Urothelium cell line (cell line): ENCODE data around the gene CEP72.
"Not testable (repeated sequence)": the region's sequence is repeated elsewhere in the genome, so short reads cannot be mapped to it uniquely, and the experiment has no call there.

Experiments used
- DNase-seq: peaks from one replicate; pipeline ENCODE4 v3.0.0; 2011; ENCODE audit warnings: low spot score, mixed read lengths
- FAIRE-seq: peaks from 2 replicates; lab custom pipeline; 2011; peaks lifted over from hg19 to GRCh38; lab: Jason Lieb, UNC

CEP72 gene

DNA sequence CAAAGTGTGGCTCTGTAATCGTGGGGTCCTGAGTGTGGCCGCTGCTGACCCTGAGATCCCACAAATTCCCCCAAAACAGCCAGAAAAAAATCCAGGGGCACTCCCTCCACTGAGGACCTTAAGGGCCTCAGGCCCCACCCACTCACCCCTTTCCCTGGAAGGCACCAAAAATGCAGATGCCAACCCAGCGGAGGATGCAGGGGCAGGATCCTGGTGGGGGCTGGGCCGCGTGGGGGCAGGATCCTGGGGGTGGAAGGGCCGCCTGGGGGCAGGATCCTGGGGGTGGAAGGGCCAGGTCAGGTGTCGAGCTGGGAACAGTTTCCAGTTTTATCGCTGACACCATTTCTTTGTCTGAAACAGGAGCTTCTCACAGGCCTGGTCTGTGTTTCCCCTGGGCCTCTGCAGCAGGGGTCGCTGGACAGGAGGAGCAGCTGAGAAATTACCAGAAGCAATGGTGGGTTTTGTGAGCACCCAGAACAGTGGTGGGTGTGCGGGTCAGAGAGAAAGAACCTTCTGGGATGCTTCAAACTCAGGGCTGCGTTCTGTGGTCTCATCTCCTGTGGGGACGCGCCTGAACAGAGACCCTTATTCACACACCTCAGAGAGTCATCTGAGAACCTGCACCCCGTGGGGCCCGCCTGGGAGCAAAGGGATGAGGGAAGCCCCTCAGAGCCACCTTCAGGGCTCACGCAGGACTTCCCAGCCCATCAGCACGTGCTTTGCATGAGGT is 67.2 kb downstream of the CEP72 start:
- peak; percentile 62 for FAIRE-seq
- not testable (repeated sequence) for DNase-seq

DNA sequence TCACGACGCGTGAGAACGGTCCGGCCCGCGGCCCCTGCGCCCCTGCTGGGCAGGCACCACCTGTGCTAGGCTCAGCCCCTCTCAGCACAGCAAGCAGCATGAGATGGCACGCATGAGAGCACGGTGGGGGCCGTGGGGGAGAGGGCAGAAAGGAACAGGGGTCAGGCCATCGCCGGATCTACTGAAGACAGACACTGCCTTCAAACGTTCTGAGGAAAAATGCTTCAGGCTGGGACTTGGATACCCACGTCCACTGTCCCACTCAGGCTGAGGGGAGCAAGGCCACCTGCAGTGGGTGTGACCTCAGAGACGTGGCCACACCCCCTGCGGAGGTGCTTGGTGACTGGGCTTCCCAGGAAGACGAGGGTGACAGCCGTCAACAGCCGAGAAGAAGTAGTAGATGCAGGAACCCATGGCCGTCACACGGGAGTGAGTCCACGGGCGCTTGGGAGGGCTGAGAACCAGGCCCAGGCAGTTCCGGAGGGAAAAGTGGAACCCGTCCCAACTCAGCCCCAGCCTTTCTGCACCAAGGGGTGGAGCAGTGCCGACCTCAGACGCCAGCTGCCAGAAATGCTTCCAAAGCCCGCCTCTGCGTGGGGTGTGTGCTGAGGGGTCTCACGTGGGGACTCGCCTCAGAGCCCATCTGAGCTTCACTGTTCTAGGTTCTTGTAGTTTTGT is 68.1 kb downstream of the CEP72 start:
- peak; percentile 97 for FAIRE-seq
- not testable (repeated sequence) for DNase-seq

DNA sequence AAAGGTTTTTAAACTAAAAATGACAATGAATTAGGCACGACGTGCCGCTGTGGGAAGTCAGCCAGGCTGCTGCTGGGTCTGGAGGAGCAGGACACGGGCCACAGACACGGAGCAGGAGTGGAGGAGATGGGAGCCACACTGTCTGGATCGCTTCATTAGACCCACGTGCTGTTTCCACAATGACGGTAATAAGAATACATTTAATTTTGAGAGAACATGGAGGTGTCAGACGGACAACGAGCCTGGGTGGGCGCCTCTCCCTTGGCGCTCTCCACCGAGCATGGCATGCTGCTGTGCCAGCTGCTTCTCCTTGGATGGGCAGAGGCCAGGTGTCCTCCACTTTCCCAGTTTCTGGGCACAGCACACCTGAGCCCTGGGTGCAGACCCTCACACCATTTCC is 68.7 kb downstream of the CEP72 start:
- peak; percentile 91 for FAIRE-seq
- DNase-seq = not testable (repeated sequence)

DNA sequence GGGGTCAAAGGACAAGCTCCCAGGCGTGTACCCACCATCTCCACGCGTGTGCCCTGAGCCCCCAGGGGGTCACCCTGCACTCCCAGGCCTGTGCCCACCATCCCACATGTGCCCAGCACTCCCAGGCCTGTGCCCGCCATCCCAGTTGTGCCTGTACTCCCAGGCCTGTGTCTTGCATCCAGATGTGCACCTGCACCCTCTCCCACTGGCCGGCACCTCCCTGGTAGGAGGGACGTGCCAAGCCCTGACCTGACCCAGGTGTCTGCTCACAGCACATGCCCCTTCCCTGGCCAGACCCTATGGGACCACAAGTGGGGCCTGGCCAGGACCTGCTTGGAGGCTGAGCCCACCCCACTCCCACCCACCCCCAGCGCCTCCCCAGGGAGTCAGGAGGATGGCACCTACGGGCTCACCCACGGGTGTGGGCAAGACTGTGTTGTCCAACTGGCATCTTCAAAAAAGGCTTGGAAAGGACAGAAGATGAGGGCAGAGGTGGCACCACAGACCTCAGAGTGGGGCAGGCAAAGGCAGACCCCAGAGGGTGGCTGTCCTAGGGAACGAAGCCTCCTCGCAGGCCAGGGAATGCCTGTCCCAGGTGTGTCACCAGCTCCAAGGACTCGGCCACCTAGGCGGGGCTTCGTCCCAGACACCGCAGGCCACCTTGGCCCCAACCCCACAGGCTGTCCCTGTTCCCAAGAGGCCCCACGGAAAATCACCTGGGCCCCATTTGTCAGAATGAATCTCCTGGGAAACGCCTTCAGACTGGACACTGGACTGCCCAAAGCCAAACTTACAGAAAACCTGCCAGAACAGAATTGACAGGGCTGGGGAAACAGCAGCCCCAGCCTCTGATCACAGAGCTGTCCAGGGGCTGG is 69.4 kb downstream of the CEP72 start:
- not testable (repeated sequence) for DNase-seq
- peak; percentile 68 for FAIRE-seq

DNA sequence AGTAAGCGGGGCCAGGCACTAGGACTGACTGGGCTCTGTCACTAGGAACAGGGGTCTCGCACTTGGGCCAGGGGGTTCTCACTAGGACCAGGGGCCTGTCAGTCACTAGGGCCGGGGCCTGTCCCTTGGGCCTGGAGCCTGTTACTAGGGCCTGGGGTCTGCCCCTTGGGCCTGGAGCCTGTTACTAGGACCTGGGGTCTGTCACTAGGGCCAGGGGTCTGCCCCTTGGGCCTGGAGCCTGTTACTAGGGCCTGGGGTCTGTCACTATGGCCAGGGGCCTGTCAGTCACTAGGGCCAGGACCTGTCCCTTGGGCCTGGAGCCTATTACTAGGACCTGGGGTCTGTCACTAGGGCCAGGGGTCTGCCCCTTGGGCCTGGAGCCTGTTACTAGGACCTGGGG is 70.1 kb downstream of the CEP72 start:
- FAIRE-seq = not testable (repeated sequence)

DNA sequence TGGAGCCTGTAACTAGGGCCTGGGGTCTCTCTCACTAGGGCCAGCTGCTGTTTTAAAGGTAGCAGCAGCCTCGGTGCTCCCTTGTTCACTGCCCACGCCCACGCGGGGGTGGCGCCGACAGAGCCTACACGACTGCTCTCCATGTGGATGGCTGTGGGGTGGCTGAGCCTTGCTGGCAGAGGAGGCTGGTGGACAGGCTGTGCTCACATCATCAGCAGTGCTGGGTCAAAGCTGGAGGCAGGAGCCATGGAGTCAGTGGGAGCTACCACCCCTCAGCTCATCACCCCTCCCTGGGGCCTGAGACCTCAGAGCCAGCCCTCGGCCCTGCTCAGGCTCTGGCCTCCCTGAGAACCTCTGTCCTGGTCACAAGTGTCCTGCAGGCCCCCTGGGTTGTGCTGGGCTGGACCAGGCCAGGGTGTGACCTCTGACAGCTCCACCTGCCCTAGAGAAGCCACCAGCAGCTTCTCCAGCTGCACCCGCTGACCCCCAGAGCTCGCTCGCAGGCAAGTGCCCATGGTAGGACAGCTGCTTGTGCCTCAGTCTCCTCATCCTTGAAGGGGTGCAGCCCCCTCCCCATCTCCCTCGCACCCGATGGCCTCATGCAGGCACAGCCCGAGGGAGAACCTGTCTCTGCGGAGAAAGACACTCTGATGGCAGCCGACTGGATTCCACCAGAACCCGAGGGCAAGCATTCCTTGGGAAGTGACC is 70.7 kb downstream of the CEP72 start:
- peak; percentile 91 for FAIRE-seq

More for the DNA sequence above, 70.1 kb downstream of the CEP72 start:
- DNase-seq = not testable (repeated sequence)

DNA sequence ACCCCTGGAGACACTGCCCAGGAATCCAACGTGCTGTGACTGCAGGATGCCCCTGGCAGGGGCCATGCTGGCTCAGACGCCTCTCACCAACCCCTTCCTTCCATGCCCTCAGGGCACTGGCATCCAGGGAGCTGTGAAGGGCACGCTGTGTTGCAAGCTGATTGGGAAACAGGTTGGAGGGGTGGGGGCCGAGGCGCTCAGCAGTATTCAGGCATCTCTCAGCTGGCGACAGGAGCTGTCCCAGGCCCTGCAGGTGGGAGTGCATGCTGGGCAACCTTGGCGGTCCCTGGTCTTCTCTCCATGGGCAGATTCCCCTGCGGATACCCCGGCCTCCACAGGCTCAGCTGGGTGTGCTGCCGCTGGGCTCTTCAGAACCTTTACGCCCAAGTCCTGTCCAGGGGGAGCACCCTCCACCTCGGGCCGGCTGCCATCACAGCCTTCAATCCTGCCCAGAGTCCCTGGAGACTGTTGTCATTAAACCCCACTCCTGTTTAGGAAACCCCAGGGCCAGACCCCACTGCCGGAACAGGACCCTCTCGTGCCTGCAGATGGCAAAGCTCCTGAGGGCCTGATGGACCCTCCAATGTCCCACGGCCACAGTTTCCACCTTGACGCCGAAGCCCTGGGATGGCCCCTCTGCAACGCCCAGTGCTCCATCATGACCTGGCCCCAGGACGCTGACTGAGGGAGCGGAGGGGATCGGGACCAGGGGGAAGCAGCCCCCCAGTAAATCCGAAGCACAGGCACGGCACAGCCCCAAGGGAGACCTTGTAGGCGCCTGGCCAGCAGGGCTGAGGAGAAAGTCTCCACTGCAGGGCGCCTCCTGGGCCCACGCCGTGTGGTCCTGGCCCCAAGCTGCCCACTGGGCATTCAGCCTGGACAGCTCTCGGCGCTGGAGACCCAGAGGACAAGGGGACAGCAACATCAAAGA is 71.7 kb downstream of the CEP72 start:
- DNase-seq = no peak
- FAIRE-seq = no peak

More for the DNA sequence above, 70.7 kb downstream of the CEP72 start:
- DNase-seq = not testable (repeated sequence)

DNA sequence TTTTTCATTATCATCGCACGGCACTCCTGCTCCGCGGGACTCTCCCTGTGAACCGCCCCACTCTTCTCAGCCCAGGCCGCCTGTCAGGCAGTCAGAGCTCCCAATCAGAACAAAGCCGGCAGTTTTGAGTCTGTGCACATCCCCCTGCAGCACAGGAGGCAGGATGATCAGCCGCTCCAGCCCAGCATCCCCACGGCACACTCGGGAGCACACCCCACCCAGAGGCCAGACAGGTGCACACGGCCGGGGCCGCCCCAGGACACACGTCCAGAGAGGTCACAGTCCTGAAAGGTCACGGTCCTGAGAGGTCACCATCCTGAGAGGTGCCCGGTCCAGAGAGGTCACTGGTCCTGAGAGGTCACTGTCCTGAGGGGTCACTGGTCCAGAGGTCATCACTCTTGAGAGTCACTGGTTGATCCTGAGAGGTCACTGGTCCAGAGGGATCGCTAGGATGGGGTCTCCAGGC is 72.6 kb downstream of the CEP72 start:
- FAIRE-seq = no peak

DNA sequence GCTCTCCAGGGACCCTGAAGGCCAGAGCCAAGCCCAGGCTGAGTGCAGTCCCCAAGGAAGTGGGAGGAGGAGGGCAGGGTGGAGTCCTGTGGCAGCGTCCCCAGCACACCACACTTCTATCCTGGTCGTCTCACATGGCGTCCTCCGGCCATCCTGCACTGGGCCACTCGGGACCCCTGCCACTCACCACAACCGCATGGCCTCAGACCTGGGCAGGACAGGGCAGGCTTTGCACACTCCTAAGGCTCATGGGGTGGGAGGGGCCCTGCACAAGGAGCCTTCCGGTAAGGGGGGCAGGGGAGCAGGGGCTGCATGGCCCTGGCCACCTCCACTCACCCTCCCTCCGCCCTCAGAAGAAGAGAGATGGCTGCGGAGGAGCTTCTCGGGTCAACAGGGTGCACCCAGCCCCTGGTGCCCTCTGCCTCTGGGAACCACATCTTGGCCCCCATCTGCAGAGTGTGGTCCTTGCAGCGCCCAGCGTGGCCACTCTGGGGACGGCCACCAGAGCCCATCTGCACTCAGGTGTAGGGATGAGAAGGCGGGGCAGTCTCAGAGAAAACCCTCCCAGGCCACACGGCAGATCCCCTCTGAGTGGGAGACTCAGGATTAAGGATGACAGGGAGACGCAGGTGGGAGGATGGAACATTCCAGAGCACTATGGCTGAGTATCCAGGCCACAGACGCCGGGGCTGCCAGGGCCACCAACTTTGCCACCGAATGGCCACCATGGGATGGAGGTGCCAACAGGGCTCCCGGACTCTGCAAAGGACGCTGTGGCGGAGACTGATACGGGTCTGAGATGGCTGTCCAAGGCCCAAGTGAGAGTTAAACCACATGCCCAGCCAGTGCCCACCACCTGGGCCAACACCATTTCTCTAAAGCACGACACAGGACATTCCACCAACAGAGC is 73.4 kb downstream of the CEP72 start:
- FAIRE-seq = peak; percentile 35

More for the DNA sequence above, 72.6 kb downstream of the CEP72 start:
- DNase-seq = no peak

DNA sequence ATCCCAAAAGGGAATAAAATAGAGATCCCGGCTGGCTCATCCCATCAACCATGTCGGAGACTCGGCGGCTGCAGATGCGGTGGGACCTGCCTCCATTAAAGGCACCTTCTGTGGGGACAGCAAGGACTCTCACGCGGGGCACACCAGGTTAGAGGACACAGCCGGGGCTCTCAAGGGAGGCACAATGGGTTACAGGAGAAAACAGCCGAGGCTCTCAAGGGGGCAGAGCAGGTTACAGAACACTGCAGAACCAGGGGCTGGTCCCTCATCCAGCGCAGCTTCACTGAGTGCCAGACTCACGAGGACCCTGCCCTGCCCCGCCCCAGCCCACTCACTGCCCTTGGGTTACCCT is 74.0 kb downstream of the CEP72 start:
- FAIRE-seq = peak; percentile 65
- DNase-seq = not testable (repeated sequence)

More for the DNA sequence above, 73.4 kb downstream of the CEP72 start:
- no peak for DNase-seq

DNA sequence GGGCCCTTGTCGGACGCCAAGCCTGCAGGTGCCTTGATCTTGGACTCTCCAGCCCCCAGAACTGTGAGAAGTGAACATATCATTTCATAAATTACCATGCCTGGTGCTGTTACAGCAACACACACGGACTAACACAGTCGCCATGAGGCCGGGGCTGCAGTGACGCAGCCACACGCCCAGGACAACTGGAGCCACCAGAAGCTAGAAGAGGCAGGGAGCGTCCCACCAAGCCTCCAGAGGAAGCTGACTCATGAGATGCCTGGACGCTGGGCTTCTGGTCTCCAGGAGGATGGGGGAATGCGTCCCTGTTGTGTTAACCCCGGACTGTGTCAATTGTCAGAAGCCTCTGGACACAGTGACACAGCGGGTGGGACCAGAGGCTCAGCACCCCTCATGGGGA is 74.8 kb downstream of the CEP72 start:
- not testable (repeated sequence) for DNase-seq
- FAIRE-seq = peak; percentile 5

DNA sequence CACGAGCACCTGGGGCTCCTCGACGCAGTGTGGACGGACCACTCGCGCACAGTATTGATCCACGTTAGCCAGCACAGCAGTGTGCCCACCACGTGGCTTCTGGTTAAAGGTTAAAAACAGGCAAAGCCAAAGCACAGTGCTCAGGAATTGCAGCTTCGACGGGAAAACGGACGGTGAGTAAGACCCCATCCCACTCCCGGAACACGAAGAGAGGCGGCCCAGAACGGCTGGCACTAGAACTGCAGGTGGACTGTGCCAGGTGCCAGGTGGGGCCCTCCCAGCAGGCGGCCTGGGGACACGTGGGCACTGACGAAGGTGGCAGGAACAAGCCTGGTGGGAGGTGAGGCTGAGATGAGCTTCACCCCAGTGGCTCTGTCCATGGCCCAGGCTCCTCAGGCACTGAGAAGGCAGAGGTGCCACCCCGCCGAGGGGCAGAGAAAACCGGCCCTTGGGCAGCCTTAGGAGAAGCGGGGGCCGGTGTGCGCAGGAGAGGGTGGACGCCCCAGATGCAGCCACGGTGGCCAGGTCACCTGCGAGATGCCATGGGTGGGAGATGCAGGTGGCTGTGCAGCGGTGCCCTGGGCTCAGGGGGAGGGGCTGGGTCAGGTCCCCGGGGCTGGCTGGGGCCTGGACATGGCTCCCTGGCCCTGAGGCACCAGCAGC is 76.3 kb downstream of the CEP72 start:
- DNase-seq, FAIRE-seq: not testable (repeated sequence)

DNA sequence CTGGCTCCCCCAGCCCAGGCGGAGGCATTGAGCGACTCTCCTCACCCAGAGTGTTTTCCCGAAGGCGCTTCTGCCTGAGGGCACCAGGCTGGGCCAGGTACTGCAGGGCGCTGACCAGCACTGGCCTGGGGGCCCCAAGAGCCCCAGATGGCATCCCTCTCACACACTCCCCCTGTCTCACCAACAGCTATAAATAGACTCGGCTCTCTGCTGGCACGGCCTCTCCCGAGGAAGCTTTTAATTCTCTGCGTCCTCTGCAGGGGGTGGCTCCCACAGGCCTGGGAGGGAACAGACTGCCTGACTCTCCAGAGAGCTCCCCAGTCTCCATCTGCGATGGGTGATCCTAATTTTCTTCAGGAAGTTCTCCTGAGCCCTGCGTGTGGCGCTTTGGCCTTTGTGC is 78.2 kb downstream of the CEP72 start:
- not testable (repeated sequence) for FAIRE-seq

DNA sequence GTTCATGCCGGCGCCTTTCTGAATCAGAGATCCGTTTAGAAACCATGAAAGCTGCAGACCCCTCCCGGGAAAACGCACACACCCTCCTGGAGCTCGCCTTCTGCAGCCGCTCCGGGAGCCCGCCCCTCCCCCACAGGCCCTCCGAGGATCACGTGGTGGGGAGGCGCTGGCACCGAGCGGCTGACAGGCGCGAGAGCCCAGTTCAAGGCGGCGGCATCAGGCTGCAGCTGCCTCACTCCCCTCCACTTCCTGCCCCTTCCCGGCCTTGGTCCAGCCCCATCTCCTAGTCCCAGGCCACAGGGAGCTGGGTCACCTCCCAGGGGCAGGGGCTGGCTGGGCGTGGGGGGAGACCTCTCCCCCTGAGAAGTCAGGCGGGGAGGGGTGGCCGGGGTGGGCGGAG is 78.9 kb downstream of the CEP72 start:
- DNase-seq = not testable (repeated sequence)
- peak; percentile 98 for FAIRE-seq

More for the DNA sequence above, 78.2 kb downstream of the CEP72 start:
- DNase-seq = not testable (repeated sequence)

DNA sequence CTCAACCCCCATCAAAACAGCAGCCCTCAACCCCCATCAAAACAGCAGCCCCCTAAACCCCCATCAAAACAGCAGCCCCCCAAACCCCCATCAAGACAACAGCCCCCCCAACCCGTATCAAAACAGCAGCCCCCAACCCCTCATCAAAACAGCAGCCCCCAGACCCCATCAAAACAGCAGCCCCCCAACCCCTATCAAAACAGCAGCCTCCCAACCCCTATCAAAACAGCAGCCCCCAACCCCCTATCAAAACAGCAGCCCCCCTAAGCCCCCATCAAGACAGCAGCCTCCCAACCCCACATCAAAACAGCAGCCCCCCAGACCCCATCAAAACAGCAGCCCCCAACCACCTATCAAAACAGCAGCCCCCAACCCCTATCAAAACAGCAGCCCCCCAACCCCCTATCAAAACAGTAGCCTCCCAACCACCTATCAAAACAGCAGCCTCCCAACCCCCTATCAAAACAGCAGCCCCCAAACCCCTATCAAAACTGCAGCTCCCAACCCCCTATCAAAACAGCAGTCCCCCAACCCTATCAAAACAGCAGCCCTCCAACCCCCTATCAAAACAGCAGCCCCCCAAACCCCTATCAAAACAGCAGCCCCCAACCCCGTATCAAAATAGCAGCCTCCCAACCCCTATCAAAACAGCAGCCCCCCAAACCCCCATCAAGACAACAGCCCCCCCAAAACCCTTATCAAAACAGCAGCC is 79.8 kb downstream of the CEP72 start:
- FAIRE-seq (no peak), DNase-seq (no peak)

DNA sequence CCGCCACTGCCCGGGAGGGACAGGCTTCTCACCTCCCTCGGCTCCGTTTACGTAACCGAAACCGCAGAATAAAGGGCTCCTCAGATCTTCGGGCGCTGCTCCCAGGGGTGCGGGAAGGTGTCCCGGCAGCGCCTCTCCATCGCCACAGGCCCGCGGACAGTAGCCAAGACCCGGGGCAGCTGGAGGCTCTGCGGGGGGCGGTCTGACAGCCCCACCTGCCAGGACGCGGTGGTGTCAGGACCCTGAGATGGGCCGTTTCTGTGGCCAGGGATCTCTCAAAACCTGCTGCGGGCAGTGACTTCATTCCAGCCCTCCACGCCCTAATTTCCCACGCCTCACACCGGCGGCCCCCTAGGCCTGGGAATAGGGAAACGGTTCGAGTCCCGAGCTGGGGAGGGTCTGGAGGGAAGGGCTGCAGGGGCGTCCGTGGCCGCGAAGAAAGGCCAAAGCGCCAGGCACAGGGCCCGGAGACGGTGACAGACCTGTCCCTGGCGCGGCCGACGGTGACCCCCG is 80.4 kb downstream of the CEP72 start:
- FAIRE-seq, DNase-seq: not testable (repeated sequence)
